Subcutaneous adipose tissue (tissue), 4 donors: ENCODE measurements around the gene COPB2. TPM values are rescaled to one million over a fixed set of nuclear protein-coding genes. Genes with fewer than 3 reads are reported as not detected.

ENCODE experiments used
- CTCF ChIP-seq: fragments of 450-650 bp; IDR thresholded peaks from one replicate; pipeline ENCODE4 v1.5.1; 2016; ENCODE audit warnings: low read depth, mild to moderate bottlenecking, control low read depth, antibody characterized with exemption, moderate library complexity
- total RNA-seq, 4 donors: library from RNA; depleted of rRNA; stranded (reverse); fragments of >200 nt; gene quantifications; one replicate each; pipeline ENCODE4 v1.1.0, GENCODE V29; 2016

COPB2 gene
- total RNA-seq, 4 donors from 2014 or later = 83.0 to 108 (median 106) TPM

- no peak for TF ChIP-seq CTCF
These were observed 34.8 kb downstream of the COPB2 start for GRCh38 chr3:139354661-139355060.

- no peak for TF ChIP-seq CTCF
These were observed 35.4 kb downstream of the COPB2 start for GRCh38 chr3:139353920-139354556.

GRCh38 chr3:139346771-139347170 lies 42.7 kb downstream of the COPB2 start:
- TF ChIP-seq CTCF = no peak

- no peak for TF ChIP-seq CTCF
These were observed 45.3 kb downstream of the COPB2 start, which contains the start of gene MRPS22 for GRCh38 chr3:139343895-139344856. MRPS22 (plus strand) TSS chr3:139344020; CDS start chr3:139344027, 7 bp downstream.

GRCh38 chr3:139342054-139342453 lies 47.4 kb downstream of the COPB2 start:
- TF ChIP-seq CTCF = no peak

- TF ChIP-seq CTCF = no peak
These were observed 48.7 kb downstream of the COPB2 start for GRCh38 chr3:139340784-139341183.
